WTC11 (cell line): Measurements from ENCODE around the gene JMJD6. TPM values are rescaled to one million over a fixed set of nuclear protein-coding genes. Genes with fewer than 3 reads are reported as not detected.

ENCODE experiments used
- ATAC-seq: fragments of 200-7000 bp; cut with Tn5 transposase; 2 replicates; pipeline ENCODE4 v1.10.0; 2021; ENCODE audit warnings: mild to moderate bottlenecking, moderate library complexity
- CTCF ChIA-PET: fragments of 300-600 bp; sonication (Branson Sonifier 250); formaldehyde crosslinking; loops from one replicate; lab custom pipeline; 2021; ENCODE audit warnings: antibody characterized with exemption; lab: Charles Lee
- POLR2A ChIA-PET: fragments of 350-600 bp; sonication (Branson Sonifier 250); formaldehyde crosslinking; loops from one replicate; lab custom pipeline; 2021; ENCODE audit warnings: antibody characterized with exemption; lab: Charles Lee
- DNase-seq: peaks from one replicate; pipeline ENCODE4 v3.0.0; 2021; ENCODE audit warnings: low spot score
- H3K27ac Mint-ChIP-seq: 2 replicates; pipeline ENCODE4 v1.8.0; 2021; ENCODE audit warnings: mixed read lengths
- H3K27me3 Mint-ChIP-seq: 2 replicates; pipeline ENCODE4 v1.8.0; 2021; ENCODE audit warnings: low read depth, mild to moderate bottlenecking, moderate library complexity, mixed read lengths
- H3K36me3 Mint-ChIP-seq: 2 replicates; pipeline ENCODE4 v1.8.0; 2021; ENCODE audit warnings: mixed read lengths
- H3K4me1 Mint-ChIP-seq: 2 replicates; pipeline ENCODE4 v1.8.0; 2022; ENCODE audit warnings: mixed read lengths
- H3K4me3 Mint-ChIP-seq: 2 replicates; pipeline ENCODE4 v1.8.0; 2021; ENCODE audit warnings: mild to moderate bottlenecking, moderate library complexity, mixed read lengths
- H3K9me3 Mint-ChIP-seq: 2 replicates; pipeline ENCODE4 v1.8.0; 2021; ENCODE audit warnings: mixed read lengths
- CREB1 ChIP-seq: sonication (generic); formaldehyde crosslinking; IDR thresholded peaks from 2 replicates; pipeline ENCODE4 v1.8.0; 2023; ENCODE audit warnings: mild to moderate bottlenecking, missing genetic modification reagents
- GTF2I ChIP-seq: fragments of 250-450 bp; sonication (Bioruptor Pico); conservative IDR thresholded peaks from 2 replicates; pipeline ENCODE4 v1.4.0; 2021; ENCODE audit warnings: mild to moderate bottlenecking
- IRF1 ChIP-seq: sonication (generic); formaldehyde crosslinking; IDR thresholded peaks from 2 replicates; pipeline ENCODE4 v1.8.0; 2023; ENCODE audit warnings: missing genetic modification reagents
- IRF2 ChIP-seq: sonication (generic); formaldehyde crosslinking; IDR thresholded peaks from 2 replicates; pipeline ENCODE4 v1.8.0; 2022; ENCODE audit warnings: low read depth, missing genetic modification reagents, borderline replicate concordance
- JAZF1 ChIP-seq: fragments of 250-450 bp; sonication (Bioruptor Pico); IDR thresholded peaks from 2 replicates; pipeline ENCODE4 v1.9.0; 2021; ENCODE audit warnings: moderate library complexity, mild to moderate bottlenecking, inconsistent platforms
- MAX ChIP-seq: sonication (generic); formaldehyde crosslinking; IDR thresholded peaks from 2 replicates; pipeline ENCODE4 v1.8.0; 2022; ENCODE audit warnings: mild to moderate bottlenecking, missing genetic modification reagents
- MXD4 ChIP-seq: fragments of 250-450 bp; sonication (Bioruptor Pico); IDR thresholded peaks from 2 replicates; pipeline ENCODE4 v1.8.0; 2021; ENCODE audit warnings: mild to moderate bottlenecking, moderate library complexity, borderline replicate concordance
- NR1H2 ChIP-seq: sonication (generic); formaldehyde crosslinking; IDR thresholded peaks from 2 replicates; pipeline ENCODE4 v1.9.0; 2021; ENCODE audit warnings: mild to moderate bottlenecking, moderate library complexity, missing genetic modification reagents
- RELA ChIP-seq: sonication (generic); formaldehyde crosslinking; IDR thresholded peaks from 2 replicates; pipeline ENCODE4 v1.8.1; 2022; ENCODE audit warnings: missing genetic modification reagents, mild to moderate bottlenecking, borderline replicate concordance
- SOX15 ChIP-seq: fragments of 250-450 bp; sonication (Bioruptor Pico); IDR thresholded peaks from 2 replicates; pipeline ENCODE4 v1.9.0; 2021; ENCODE audit warnings: mild to moderate bottlenecking
- TCF7 ChIP-seq: sonication (generic); formaldehyde crosslinking; IDR thresholded peaks from 2 replicates; pipeline ENCODE4 v1.8.0; 2022; ENCODE audit warnings: mild to moderate bottlenecking, low read depth, missing genetic modification reagents, moderate library complexity
- ZNF219 ChIP-seq: sonication (generic); formaldehyde crosslinking; IDR thresholded peaks from 2 replicates; pipeline ENCODE4 v1.8.0; 2023; ENCODE audit warnings: missing genetic modification reagents, mild to moderate bottlenecking, borderline replicate concordance
- ZNF423 ChIP-seq: fragments of 250-450 bp; sonication (Bioruptor Pico); IDR thresholded peaks from 2 replicates; pipeline ENCODE4 v2.1.2; 2022; ENCODE audit warnings: mild to moderate bottlenecking, moderate library complexity
- ZNF425 ChIP-seq: fragments of 250-450 bp; sonication (Bioruptor Pico); conservative IDR thresholded peaks from 2 replicates; pipeline ENCODE4 v1.9.0; 2021; ENCODE audit warnings: mild to moderate bottlenecking
- ZSCAN18 ChIP-seq: fragments of 250-450 bp; sonication (Bioruptor Pico); IDR thresholded peaks from 2 replicates; pipeline ENCODE4 v2.1.2; 2022; ENCODE audit warnings: mild to moderate bottlenecking, moderate library complexity
- total RNA-seq: library from RNA; stranded (reverse); gene quantifications from 3 replicates; pipeline ENCODE4 v1.2.3, GENCODE V29; 2021
- TF ChIP-seq, protein P1 (sequence below): sonication (generic); formaldehyde crosslinking; IDR thresholded peaks from 2 replicates; pipeline ENCODE4 v1.8.0; 2022; ENCODE audit warnings: mild to moderate bottlenecking, missing genetic modification reagents
- TF ChIP-seq, protein P2 (sequence below): sonication (generic); formaldehyde crosslinking; IDR thresholded peaks from 2 replicates; pipeline ENCODE4 v1.8.1; 2023; ENCODE audit warnings: mild to moderate bottlenecking, moderate library complexity, missing genetic modification reagents
- TF ChIP-seq, protein P3 (sequence below): sonication (generic); formaldehyde crosslinking; conservative IDR thresholded peaks from 2 replicates; pipeline ENCODE4 v1.8.1; 2022; ENCODE audit warnings: mild to moderate bottlenecking, missing genetic modification reagents

Gene JMJD6
- total RNA-seq, 1 experiment from 2014 or later, result 21.6 TPM

DNA sequence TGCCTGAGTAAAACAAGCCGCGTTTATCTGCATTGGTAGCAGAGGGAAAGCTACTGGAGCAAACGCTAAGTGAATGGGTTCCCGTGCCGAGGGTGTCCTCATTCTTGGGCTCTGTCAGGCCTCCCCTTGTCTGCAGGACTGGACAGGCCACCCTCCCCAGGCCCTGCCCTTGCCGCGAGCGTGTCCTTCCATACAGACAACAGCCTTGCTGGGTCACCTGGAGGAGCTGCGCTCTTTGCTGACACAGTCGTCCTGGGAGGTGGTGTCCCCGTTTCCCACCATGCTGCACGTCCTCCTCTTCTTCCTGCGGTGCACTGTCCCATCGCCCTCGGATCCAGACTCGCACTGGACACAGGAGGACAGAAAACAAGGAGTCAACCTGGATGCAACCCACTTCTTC is 7.9 kb downstream of the JMJD6 start (continued):
- TF ChIP-seq ZNF425 (CRISPR knock-in tag) (no peak), MXD4 (no peak), TCF7 (no peak), RELA (CRISPR knock-in tag) (no peak), IRF1 (CRISPR knock-in tag) (no peak), ZNF423 (CRISPR knock-in tag) (no peak), IRF2 (CRISPR knock-in tag) (no peak), MAX (no peak), CREB1 (no peak), ZNF219 (CRISPR knock-in tag) (no peak), GTF2I (no peak), ZSCAN18 (CRISPR knock-in tag) (no peak)
- TF ChIP-seq, protein P1, sequence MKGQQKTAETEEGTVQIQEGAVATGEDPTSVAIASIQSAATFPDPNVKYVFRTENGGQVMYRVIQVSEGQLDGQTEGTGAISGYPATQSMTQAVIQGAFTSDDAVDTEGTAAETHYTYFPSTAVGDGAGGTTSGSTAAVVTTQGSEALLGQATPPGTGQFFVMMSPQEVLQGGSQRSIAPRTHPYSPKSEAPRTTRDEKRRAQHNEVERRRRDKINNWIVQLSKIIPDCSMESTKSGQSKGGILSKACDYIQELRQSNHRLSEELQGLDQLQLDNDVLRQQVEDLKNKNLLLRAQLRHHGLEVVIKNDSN (CRISPR knock-in tag), result no peak
- TF ChIP-seq, protein P2, sequence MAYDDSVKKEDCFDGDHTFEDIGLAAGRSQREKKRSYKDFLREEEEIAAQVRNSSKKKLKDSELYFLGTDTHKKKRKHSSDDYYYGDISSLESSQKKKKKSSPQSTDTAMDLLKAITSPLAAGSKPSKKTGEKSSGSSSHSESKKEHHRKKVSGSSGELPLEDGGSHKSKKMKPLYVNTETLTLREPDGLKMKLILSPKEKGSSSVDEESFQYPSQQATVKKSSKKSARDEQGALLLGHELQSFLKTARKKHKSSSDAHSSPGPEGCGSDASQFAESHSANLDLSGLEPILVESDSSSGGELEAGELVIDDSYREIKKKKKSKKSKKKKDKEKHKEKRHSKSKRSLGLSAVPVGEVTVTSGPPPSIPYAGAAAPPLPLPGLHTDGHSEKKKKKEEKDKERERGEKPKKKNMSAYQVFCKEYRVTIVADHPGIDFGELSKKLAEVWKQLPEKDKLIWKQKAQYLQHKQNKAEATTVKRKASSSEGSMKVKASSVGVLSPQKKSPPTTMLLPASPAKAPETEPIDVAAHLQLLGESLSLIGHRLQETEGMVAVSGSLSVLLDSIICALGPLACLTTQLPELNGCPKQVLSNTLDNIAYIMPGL, result no peak
- TF ChIP-seq, protein P3, sequence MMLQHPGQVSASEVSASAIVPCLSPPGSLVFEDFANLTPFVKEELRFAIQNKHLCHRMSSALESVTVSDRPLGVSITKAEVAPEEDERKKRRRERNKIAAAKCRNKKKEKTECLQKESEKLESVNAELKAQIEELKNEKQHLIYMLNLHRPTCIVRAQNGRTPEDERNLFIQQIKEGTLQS (CRISPR knock-in tag), result no peak

DNA sequence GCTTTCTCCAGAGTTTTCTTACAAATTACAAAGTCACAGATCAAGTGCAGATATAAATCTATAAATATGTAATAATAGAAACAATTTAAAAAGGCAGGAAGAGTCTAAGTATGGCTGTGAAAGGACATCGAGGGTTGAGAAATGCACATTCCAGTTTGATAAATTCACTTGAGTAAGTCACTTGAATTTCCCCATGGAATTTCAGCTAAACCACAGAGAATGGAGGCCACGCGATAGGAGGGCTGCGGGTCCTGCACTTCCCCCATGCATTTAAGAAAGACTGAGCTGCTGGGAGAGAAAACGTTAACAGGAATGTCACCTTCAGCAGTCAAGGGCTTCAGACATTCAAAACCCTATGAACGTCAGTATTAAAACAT is 9.6 kb downstream of the JMJD6 start:
- no peaks in the 10 kb centered on the region for H3K4me1 Mint-ChIP-seq

More for the DNA sequence above, 9.6 kb downstream of the JMJD6 start:
- TF ChIP-seq ZSCAN18 (CRISPR knock-in tag) (no peak), NR1H2 (CRISPR knock-in tag) (no peak), SOX15 (CRISPR knock-in tag) (no peak), GTF2I (no peak), JAZF1 (CRISPR knock-in tag) (no peak)
- ChIA-PET CTCF (interaction anchor here (0.5 to 2.7 kb wide), 3 partner anchors 9 to 35 kb away, joined by 3 to 13 read pairs (median 10); no protein-coding TSS in a partner anchor), POLR2A (no interaction called here)
- ATAC-seq, result no peak
- no peaks in the 10 kb centered on the region for H3K27me3 Mint-ChIP-seq
- H3K4me3 Mint-ChIP-seq, result no peak overlapping the region
- no peak overlapping the region for H3K27ac Mint-ChIP-seq
- H3K36me3 Mint-ChIP-seq, result peaks cover 52% of the 10 kb centered on the region
- DNase-seq, result no peak
- H3K9me3 Mint-ChIP-seq, result no peaks in the 10 kb centered on the region
